GM21723 (cell line): ENCODE results near the gene OVCH2.

ENCODE experiments used
- ATAC-seq: cut with Tn5 transposase; IDR thresholded peaks from one replicate; pipeline ENCODE4 v1.9.1; 2021; ENCODE audit warnings: mild to moderate bottlenecking, moderate library complexity; ENCODE audit not compliant: unreplicated experiment

OVCH2 gene

DNA sequence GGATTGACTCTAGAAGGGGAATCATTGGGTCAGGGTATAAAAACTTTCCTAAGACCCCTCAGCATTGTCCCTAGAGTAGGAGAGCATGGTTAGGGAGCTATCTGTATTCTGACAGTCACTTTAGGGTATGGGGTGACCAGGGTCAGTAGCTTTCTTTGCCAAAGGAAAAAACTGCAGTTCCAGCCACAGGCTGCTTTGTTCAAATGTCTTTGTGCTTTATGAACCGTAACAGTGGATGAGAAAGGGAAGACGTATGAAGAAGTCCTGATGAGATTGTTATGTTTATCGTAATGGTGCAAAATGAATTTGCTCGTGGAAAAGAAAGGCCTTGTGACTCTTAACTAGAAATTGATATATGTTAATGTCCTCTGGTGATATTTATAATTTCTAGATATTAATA is 63.0 kb downstream of the OVCH2 start:
- ATAC-seq, result no peak

DNA sequence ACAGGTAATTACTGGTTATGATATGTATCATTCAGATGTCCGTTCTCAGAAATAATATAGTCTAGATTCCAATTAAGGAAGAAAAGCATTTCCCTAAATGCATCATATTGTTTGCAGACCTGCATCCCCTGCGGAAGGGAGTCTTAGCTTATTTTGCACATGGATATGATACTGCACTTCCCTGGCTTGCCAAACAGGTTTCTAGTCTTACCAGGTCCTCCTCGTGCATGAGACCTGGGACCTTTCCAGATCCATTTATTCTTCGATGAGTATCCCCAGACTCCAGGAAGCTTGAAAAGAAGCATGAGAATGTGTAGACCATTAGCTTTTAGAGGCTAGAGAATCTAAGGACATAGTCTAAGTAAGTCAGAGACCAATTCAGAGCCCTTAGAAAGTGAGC is 63.5 kb downstream of the OVCH2 start:
- ATAC-seq, result no peak

DNA sequence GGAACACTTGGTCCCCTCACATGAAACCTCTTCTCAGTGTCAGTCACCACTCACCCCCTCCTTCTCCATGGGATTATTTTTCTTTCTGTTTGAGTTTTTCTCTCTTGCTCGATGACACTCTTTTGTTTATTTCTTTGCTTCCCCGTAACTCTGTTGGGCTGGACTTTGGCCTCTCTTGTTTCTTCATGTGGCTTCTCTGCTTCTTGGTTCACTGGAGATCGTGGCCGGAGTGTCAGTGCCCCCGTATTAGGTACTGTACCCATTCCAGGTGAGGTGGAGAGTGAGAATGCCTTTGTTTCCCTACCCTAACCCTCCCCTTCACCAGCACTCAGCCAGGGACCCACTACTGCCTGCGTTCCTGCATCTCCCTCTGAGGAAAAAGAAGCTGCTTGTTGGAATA is 65.5 kb downstream of the OVCH2 start:
- ATAC-seq, result no peak

DNA sequence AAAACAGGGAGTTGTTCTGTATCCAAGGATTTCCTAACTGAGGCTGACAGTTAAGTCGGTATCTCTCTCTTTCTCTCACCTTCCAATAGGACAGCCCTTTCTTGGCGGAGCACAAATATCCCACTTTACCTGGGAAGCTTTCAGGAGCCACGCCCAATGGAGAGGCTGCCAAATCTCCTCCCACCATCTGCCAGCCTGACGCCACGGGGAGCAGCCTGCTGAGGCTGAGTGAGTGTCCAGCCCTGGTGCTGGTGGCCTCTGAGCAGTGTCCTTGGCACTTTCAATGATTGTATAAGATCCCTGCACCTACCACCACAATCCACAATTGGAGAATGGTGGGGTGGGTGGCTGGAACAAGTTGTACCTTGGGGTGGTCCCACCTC is 66.6 kb downstream of the OVCH2 start:
- no peak for ATAC-seq
